OCI-LY3 (cell line): ENCODE data around the gene ACOT2.
"Not testable (repeated sequence)": the region's sequence is repeated elsewhere in the genome, so short reads cannot be mapped to it uniquely, and the experiment has no call there.

Experiments
- EZH2phosphoT487 ChIP-seq: fragments of 200-600 bp; shearing (Covaris generic); IDR thresholded peaks from 2 replicates; pipeline ENCODE4 v1.6.1; 2018; ENCODE audit warnings: antibody characterized with exemption, mixed run types, low read depth
- TF ChIP-seq, protein P1 (sequence below): fragments of 200-600, 300-600 bp; sonication (generic); IDR thresholded peaks from 2 replicates; pipeline ENCODE4 v1.5.1; 2014; ENCODE audit warnings: antibody characterized with exemption, low read length, low read depth

DNA sequence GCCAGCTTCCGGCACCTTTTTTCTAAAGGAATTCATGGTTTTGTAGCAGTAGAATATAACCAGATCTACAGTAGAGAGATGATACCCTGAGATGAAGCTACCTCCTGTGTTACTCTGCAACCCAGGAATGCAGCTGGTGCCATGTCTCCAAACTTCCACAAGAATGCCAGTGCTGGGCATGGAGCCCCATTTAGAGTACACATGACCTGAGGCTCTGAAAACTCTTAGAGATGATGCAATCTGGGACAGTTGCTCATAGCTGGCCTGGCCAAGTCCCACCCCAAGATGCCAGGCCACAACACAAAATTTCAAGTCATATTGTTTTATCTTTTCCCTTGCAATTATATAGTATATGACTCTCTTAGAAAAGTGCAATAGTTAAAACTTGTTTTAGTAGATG lies 23.7 kb upstream of the ACOT2 start:
- TF ChIP-seq, protein P1, sequence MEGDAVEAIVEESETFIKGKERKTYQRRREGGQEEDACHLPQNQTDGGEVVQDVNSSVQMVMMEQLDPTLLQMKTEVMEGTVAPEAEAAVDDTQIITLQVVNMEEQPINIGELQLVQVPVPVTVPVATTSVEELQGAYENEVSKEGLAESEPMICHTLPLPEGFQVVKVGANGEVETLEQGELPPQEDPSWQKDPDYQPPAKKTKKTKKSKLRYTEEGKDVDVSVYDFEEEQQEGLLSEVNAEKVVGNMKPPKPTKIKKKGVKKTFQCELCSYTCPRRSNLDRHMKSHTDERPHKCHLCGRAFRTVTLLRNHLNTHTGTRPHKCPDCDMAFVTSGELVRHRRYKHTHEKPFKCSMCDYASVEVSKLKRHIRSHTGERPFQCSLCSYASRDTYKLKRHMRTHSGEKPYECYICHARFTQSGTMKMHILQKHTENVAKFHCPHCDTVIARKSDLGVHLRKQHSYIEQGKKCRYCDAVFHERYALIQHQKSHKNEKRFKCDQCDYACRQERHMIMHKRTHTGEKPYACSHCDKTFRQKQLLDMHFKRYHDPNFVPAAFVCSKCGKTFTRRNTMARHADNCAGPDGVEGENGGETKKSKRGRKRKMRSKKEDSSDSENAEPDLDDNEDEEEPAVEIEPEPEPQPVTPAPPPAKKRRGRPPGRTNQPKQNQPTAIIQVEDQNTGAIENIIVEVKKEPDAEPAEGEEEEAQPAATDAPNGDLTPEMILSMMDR = not testable (repeated sequence)
- not testable (repeated sequence) for TF ChIP-seq EZH2phosphoT487
